Midbrain (tissue), 1 donor: Measurements from ENCODE around the gene LRRC40.

Experiments used
- DNase-seq: peaks from one replicate; lab custom pipeline; 2025; lab: John Stamatoyannopoulos, UW

LRRC40 gene

DNA sequence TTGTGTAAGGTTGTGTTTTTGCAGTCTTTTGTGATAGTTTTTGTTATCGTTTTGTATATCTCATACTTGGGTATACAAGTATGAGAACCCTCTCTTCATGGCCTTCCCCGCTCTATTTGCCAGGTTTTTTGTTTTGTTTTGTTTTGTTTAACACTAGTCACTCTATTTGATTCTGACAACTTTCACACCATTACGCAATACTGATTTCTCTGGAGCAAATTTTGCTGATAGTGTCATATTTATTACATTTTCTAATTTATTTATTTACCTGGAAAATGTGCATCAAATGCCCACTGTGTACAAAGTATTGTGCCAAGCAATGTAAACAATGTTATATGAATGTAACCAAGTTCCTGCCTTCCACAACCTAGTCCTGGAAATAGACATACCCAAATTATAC, 90.1 kb downstream of the LRRC40 start:
- no peak for DNase-seq

DNA sequence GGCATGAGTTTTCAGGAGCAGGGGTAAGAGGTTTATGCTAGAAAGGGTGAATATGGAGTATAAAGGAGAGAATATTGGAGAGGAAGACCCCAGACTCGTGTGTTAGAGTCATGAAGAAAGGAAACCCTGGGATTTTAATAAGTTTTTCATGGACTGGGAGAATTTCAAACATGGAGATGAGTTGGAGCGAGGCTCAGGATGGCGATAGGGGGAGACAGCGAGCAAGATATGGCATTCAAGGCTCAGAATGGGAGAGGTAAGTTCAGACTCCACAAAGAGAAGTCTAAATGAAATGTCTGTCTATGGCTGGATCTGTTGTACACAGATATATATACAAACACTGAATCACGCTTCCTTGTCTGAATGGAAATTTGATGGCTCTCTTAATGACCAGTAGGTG, 92.5 kb downstream of the LRRC40 start:
- DNase-seq: no peak

DNA sequence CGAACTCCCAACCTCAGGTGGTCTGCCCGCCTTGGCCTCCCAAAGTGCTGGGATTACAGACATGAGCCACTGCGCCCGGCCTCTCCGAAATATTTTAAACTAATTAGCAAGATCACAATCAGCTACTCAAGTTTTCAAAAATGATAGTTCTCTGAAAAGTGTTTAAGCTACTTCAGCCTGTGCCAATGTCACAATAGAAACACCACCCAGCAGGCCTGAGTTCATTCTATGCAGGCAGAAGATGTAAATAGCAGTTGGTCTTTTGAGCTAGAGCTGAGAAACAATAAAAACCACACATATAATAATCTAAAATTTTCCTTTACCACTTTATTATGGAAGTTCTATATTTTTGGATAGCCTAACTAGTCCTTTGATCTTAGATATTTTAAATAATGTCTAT, 96.1 kb downstream of the LRRC40 start:
- no peak for DNase-seq

DNA sequence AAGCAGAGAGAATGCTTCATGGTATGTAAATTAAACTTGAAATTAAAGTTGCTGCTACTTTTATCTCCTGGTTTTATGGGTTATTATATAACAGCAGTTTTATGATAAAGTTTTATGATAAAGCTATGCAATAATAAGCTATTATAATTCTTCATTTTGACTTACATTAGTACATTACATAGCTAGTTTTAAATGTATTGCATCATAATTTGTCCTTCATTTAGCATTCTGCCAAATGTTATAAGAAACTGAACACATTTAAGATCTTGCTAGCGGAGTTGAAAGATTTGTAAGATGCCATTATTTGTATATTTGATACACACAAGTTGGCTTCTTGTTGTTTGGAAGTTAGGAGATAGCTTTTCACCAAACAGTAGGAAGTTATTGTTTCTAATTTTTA, 101.6 kb downstream of the LRRC40 start:
- DNase-seq: no peak

DNA sequence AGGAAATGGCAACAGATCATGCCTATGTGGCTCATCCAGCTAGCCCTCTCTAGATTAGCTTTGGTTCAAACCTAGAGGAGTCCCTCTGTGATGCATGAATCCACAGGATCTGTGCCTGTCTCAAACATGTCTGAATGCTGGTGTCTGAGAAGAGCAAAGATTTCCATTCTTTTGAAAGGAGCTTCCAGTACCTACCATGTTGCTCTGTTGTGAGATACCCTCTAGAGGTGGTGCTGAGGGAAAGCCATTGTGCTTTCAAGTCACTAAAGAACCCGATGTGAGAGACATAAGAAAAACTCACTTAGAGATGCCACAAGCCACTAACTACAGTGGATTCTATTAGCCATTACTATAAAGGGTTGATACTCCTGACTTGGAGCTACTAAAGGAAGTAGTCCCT, 103.6 kb downstream of the LRRC40 start:
- no peak for DNase-seq

DNA sequence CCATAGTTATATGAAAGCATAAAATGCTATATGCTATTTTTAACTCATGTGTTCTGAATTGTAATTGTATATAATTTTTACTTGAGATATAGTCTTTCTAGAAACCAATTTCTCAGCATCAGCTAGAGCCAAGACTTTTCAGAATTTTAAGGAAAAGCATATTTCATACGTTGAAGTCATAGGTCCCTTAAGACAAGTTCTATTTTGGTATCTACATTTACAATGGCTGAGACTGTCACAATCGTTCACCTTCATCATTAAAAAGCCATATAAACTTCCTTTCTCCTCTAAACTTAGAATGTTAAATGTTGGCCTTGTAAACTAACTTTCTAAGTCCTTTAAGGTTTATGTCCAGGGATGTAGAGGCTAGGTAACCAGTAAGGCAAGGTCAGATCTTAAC, 104.1 kb downstream of the LRRC40 start:
- DNase-seq: no peak
